NCI-H187 (cell line): ENCODE data around the gene VPS9D1.
"Not testable (repeated sequence)": the region's sequence is repeated elsewhere in the genome, so short reads cannot be mapped to it uniquely, and the experiment has no call there.

Experiments used
- DNase-seq, 2 experiments: peaks; one replicate each; lab custom pipeline; 2025; lab: John Stamatoyannopoulos, UW

VPS9D1 gene

GRCh38 chr16:89709716-89710432 lies 10.8 kb downstream of the VPS9D1 start:
- DNase-seq = no peak

DNA sequence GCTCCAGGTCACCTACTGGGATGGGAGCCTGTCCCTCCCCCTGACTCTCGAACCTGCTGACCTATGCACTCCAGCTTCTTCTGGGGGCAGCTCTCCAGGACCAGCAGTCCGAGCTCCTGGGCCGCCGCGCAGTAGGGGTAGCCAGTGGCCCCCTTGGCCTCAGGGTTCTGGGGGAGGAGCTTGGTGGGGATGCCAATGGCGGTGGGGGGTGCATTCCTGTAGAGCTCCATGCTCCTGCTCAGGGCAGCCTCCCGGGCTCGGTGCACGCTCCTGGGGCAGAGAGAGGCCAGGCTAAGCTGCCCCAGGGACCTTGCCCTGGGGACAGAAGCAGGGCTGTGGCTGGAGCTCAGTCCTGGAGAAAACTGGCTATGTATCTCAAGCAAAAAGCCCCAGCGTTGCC lies 11.5 kb downstream of the VPS9D1 start:
- DNase-seq = no peak

DNA sequence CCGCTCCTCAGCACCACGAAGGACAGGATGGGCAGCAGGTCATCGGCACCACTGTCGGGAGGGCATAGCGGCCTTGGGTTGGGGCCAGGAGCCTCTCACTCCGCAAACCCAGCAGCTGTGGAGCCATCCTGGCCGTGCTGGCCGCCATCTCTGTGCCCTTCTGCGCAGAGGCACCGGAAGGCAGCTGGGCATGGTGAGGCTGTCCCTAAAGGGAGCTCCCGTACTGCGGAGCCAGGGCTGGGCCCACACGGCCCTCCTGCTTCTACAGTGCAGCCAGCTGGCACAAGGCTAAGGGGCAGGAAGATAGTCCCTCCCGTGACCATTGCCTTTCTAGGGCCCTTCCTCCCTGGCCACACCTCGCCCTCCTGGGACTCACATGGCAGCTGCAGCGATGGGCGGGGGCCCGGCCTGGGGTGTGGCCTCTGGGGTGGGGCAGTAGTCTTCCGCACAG lies 12.2 kb downstream of the VPS9D1 start:
- no peak for DNase-seq

- no peak for DNase-seq
These were observed 13.0 kb downstream of the VPS9D1 start for GRCh38 chr16:89707695-89708094.

- DNase-seq = no peak
These were observed 14.0 kb downstream of the VPS9D1 start for GRCh38 chr16:89706518-89707260.

- no peak for DNase-seq
These were observed 15.7 kb downstream of the VPS9D1 start for GRCh38 chr16:89705006-89705405.

- DNase-seq = no peak
These were observed 16.4 kb downstream of the VPS9D1 start for GRCh38 chr16:89704281-89704680.

DNA sequence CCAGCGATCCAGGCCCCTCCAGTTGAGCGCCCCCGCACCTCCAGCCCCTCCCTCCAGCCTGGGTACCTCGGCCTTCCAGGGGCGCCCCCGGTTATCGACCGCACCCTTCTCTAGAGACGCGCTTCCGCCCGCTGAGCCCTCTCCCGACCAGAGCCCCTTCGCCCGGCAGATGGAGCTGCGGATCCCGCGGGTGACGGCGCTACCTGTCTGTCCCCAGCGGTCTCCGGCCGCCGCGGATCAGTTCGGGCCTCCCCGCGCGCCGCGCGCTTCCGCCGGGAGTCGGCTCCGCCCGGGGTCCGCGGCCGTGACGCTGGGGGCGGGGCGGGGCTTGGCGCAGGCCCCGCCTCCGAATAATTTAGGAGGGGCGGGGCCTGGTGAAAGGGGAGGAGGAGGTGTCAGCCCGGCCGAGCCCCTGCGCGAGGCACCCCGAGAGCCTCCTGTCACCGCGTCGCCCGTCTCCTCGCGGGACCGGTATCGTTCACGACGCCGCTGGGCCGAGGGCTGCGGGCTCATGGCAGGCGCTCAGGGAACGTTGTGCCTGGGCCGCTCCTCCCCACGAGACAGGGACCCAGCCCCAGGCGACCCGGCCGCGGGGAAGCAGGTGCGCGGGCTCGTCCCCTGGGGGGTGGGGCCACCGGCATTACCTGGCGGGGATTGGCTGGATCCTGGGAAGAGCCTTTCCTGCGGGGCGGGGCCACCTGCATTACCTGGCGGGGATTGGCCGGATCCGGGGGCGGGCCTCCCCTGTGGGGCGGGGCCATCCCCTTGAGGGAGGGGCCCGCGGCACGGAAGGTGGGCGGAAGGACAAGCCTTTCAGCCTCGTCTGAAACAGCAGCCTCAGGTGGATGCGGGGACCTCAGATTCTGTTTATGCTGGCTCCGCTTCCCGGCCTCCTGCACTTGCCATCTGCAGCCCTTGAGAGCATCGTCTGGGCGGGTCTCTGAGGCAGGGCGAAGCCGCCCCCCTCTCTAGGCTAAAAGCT lies 19.0 kb downstream of the VPS9D1 start, which contains the start of gene SPATA2L:
Gene SPATA2L, minus strand, starts transcription at position 281 of the 982 bp plus-strand sequence. CDS start 473 bp downstream, outside the sequence.
- DNase-seq = peak; percentile 91 to 92

- DNase-seq = no peak
These were observed 19.9 kb downstream of the VPS9D1 start for GRCh38 chr16:89700649-89701424.

- DNase-seq = peak; percentile 87 to 94
These were observed 20.5 kb downstream of the VPS9D1 start for GRCh38 chr16:89700100-89700648.

GRCh38 chr16:89699629-89700099 lies 21.0 kb downstream of the VPS9D1 start:
- DNase-seq = not testable (repeated sequence)

DNA sequence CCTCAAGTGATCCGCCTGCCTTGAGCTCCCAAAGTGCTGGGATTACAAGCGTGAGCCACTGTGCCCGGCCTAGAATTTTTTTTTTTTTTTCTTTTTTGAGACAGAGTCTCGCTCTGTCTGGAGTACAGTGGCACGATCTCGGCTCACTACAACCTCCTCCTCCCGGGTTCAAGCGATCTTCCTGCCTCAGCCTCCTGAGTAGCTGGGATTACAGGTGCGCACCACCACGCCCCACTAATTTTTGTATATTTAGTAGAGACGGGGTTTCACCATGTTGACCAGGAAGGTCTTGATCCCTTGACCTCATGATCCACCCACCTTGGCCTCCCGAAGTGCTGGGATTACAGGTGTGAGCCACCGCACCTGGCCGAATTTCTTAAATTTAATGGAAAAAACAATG lies 22.0 kb downstream of the VPS9D1 start:
- DNase-seq = not testable (repeated sequence)

DNA sequence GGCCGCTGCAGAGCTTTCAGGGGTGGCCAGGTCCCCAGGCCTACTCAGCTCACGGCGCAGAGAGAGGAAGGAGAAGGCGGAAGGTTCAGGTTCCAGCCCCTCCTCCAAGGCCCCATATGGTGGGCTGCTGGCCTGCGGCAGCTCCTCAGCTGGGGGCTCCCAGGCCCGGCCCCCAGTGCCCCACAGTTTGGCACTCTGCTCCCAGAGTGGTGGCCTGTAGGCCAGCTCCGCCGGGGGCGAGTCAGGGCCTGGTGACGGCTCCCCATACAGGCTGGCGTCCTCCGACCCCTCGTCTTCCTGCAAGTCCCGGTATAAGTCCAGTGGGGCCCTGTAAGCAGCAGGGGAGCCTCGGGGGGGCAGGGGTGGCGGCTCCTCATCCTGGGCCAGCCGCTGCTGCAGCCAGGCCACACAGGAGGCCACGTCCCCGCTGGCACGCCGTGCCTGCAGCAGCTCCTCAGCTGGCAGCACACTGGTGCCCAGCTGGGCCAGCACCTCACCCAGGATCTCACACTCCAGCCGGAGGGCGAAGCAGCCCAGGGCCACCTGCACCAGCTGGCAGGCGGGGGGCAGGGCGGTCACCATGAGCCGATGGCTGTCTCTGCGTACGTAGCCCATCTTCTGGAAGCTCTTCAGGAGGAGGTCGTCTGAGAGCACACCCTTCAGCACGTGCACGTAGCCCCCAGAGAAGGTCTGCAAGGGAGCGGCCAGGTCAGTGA lies 22.9 kb downstream of the VPS9D1 start:
- no peak for DNase-seq

DNA sequence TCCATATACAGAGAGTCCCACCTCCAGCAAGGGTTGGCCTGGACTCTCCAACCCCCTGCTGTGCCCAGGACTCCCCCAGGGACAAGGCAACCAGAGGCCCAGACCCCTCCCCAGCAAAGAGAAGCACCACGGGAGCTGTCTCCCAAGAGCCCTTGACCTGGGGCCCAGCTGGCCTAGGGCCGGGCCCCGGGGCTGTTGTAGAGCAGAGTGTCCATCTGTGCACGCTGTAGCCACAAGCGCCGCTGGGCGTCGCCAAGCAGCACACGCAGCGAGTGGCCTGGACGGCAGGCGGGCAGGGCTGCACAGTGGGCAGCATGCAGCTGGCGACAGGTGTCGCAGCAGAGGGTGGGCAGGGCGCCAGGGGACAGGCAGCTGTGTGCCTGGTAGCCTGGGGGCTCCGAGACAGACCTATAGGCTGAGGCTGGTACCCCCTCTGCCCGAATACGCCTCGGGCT lies 23.5 kb downstream of the VPS9D1 start:
- no peak for DNase-seq

DNA sequence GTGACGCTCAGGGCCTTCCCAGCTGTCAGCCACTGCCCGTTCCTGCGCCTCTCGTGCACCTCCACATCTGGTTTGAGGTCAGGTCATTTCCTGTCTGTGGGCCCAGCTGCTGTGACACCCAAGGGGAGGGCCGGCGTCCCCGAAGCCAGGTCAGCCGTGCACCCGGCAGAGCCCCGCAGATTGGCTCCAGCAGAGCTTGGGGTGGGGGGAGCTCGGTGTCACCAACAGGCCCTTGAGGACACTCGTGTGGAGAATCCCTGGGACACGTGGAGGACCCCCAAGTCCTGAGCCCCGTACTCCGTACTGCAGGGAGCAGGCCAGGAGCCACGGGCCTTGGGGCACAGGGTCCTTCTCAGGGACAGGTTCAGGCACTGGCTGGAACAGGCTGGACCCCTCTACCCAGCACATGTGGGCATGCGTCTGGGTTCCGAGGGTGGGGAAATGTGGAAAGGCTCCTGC lies 24.0 kb downstream of the VPS9D1 start:
- no peak for DNase-seq

- DNase-seq = no peak
These were observed 24.6 kb downstream of the VPS9D1 start for GRCh38 chr16:89695875-89696669.

DNA sequence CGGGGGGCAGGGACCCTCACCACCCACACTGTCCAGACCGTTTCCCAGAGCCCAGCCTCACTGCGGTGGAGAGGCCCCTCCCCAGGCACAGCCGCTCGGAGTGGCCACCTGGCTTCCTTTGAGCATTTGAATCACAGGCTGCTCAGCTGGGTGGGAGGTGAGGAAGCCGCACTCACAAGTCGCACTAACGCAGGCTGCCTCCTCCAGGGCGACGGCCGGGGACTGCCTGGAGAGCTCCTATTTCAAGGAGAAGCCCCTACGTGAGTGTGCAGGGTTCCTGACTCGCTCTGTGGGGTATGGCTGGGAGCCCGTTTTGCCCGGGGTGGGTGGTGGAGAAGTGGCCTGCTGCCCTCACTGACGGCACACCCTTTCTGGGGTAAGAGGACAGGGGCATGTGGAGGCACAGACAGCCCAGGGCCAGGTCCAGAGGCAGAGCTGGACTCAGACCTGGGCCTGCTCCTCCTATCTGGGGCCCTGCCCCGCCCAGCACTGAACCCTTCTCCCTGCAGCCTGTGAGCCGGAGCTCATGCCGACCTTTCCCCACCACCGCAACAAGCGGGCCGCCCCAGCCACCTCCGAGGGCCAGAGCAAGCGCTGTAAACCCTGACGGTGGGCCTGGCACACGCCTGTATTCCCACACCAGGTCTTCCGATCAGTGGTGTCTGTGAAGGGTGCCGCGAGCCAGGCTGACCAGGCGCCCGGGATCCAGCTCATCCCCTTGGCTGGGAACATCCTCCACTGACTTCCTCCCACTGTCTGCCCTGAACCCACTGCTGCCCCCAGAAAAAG lies 25.4 kb downstream of the VPS9D1 start:
- no peak for DNase-seq

DNA sequence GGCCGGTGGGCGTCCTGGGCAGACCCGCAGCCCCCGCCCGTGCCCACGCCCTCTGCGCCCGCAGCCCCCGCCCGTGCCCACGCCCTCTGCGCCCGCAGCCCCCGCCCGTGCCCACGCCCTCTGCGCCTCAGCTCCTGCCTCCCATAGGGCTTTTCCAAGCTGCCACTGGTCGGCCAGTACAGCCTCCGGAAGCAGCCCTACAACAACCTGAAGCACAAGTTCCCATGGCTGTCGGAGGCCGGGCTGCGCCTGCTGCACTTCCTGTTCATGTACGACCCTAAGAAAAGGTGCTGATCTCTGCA lies 26.0 kb downstream of the VPS9D1 start:
- DNase-seq = not testable (repeated sequence)
